Stimulated activated CD4-positive, alpha-beta T cell treated with anti-CD3 and anti-CD28 coated beads, Interleukin-12 subunit alpha, Interleukin-12 subunit beta, amount 100 ng/mL, for 48 hours (primary cell): Measurements from ENCODE around the gene RBMS1.
"Not testable (repeated sequence)": the region's sequence is repeated elsewhere in the genome, so short reads cannot be mapped to it uniquely, and the experiment has no call there.

Experiments used
- DNase-seq, 3 donors: peaks; one replicate each; pipeline ENCODE4 v3.0.0-alpha.2; 2020; ENCODE audit warnings: low read depth in 2 of 3, low spot score in 1 of 3

Gene RBMS1

GRCh38 chr2:160384791-160385190 is 108.8 kb downstream of the RBMS1 start:
- no peak for DNase-seq

GRCh38 chr2:160381425-160381951 is 112.1 kb downstream of the RBMS1 start:
- DNase-seq, result no peak

- DNase-seq, result no peak
Observed at GRCh38 chr2:160380611-160381010, 113.0 kb downstream of the RBMS1 start.

GRCh38 chr2:160380000-160380570 is 113.5 kb downstream of the RBMS1 start:
- DNase-seq, result no peak

- no peak for DNase-seq
Observed at GRCh38 chr2:160379399-160379798, 114.2 kb downstream of the RBMS1 start.

GRCh38 chr2:160377204-160377995 is 116.2 kb downstream of the RBMS1 start:
- DNase-seq, result no peak

GRCh38 chr2:160376576-160376975 is 117.0 kb downstream of the RBMS1 start:
- DNase-seq, result no peak

GRCh38 chr2:160375802-160376469 is 117.7 kb downstream of the RBMS1 start:
- no peak for DNase-seq

GRCh38 chr2:160375037-160375436 is 118.6 kb downstream of the RBMS1 start:
- DNase-seq, result no peak

GRCh38 chr2:160373666-160374065 is 119.9 kb downstream of the RBMS1 start:
- DNase-seq, result no peak

- no peak for DNase-seq
Observed at GRCh38 chr2:160373263-160373662, 120.3 kb downstream of the RBMS1 start.

GRCh38 chr2:160372585-160372984 is 121.0 kb downstream of the RBMS1 start:
- DNase-seq, result no peak

GRCh38 chr2:160372010-160372356 is 121.6 kb downstream of the RBMS1 start:
- DNase-seq, result no peak

GRCh38 chr2:160371251-160372009 is 122.2 kb downstream of the RBMS1 start:
- DNase-seq, result no peak

GRCh38 chr2:160368988-160369930 is 124.3 kb downstream of the RBMS1 start:
- no peak for DNase-seq

GRCh38 chr2:160367887-160368286 is 125.7 kb downstream of the RBMS1 start:
- DNase-seq, result no peak

GRCh38 chr2:160367139-160367538 is 126.5 kb downstream of the RBMS1 start:
- not testable (repeated sequence) for DNase-seq

GRCh38 chr2:160366474-160366873 is 127.1 kb downstream of the RBMS1 start:
- DNase-seq, result no peak

GRCh38 chr2:160365716-160366367 is 127.8 kb downstream of the RBMS1 start:
- no peak for DNase-seq

- no peak for DNase-seq
Observed at GRCh38 chr2:160364364-160364763, 129.2 kb downstream of the RBMS1 start.
